SU-DHL-6 (cell line): ENCODE results near the gene RASAL1.

Experiments used
- CTCF ChIP-seq: fragments of 200-600 bp; sonication (generic); IDR thresholded peaks from one replicate; pipeline ENCODE4 v1.5.1; 2017; ENCODE audit warnings: antibody characterized with exemption, mild to moderate bottlenecking, low read length, moderate library complexity; ENCODE audit not compliant: insufficient read depth, poor library complexity, severe bottlenecking
- EZH2phosphoT487 ChIP-seq: fragments of 200-600 bp; sonication (generic), shearing (Covaris generic); conservative IDR thresholded peaks from 2 replicates; pipeline ENCODE4 v1.6.1; 2018; ENCODE audit warnings: mild to moderate bottlenecking, antibody characterized with exemption, low read length, moderate library complexity, mixed read lengths

GRCh38 chr12:113128802-113129663, 6.5 kb downstream of the RASAL1 start:
- TF ChIP-seq CTCF (no peak), EZH2phosphoT487 (no peak)
